ENCODE results near the gene CUL2.
"Not testable (repeated sequence)": the region's sequence is repeated elsewhere in the genome, so short reads cannot be mapped to it uniquely, and the experiment has no call there.

CUL2 gene

GRCh38 chr10:35058686-35059085 lies 31.5 kb downstream of the CUL2 start:
- Histone ChIP-seq H3K9ac (ENCODE audit: low read depth, low read length) (no peak overlapping the region), H3K36me3 (ENCODE audit: insufficient read depth, low read length) (no peaks in the 10 kb centered on the region), H3K9me3 (ENCODE audit: control insufficient read depth, insufficient read depth, low read length) (no peaks in the 10 kb centered on the region), H3K4me1 (ENCODE audit: insufficient read depth, low read length) (peaks cover 17% of the 10 kb centered on the region)

GRCh38 chr10:35058134-35058533 lies 32.0 kb downstream of the CUL2 start:
- no peaks in the 10 kb centered on the region for H3K36me3 ChIP-seq (ENCODE audit: insufficient read depth, low read length)
- H3K4me1 ChIP-seq (ENCODE audit: insufficient read depth, low read length): peaks cover 17% of the 10 kb centered on the region
- H3K9ac ChIP-seq (ENCODE audit: low read depth, low read length): no peak overlapping the region; the same call in 1 of the 2 replicates
- H3K9me3 ChIP-seq (ENCODE audit: control insufficient read depth, insufficient read depth, low read length): no peaks in the 10 kb centered on the region

DNA sequence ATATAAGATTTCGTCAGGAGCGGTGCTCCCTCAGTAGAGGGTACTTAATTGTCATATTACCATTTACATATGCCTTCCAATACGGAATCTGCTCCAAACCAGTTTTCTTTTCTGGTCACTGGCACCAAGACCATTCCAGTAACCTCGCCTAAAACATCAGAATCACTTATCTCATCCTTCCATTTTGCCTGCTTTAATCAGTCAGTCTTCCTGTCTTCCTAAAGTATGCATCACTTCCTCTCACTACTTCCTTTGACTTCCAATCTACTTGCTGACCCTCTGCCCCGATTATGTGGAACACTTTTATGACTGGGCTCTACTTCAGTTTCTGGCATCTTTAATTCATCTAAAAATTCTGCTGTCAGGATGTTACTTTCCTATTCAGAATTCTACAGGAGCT lies 33.5 kb downstream of the CUL2 start:
- H3K36me3 ChIP-seq (ENCODE audit: insufficient read depth, low read length): no peaks in the 10 kb centered on the region
- no peak overlapping the region for H3K9ac ChIP-seq (ENCODE audit: low read depth, low read length)
- no peaks in the 10 kb centered on the region for H3K9me3 ChIP-seq (ENCODE audit: control insufficient read depth, insufficient read depth, low read length)
- peaks cover 17% of the 10 kb centered on the region for H3K4me1 ChIP-seq (ENCODE audit: insufficient read depth, low read length)

- H3K9me3 ChIP-seq (ENCODE audit: control insufficient read depth, insufficient read depth, low read length): no peaks in the 10 kb centered on the region
- no peak overlapping the region for H3K9ac ChIP-seq (ENCODE audit: low read depth, low read length)
- peaks cover 17% of the 10 kb centered on the region for H3K4me1 ChIP-seq (ENCODE audit: insufficient read depth, low read length)
- no peaks in the 10 kb centered on the region for H3K36me3 ChIP-seq (ENCODE audit: insufficient read depth, low read length)
These were observed 34.0 kb downstream of the CUL2 start for GRCh38 chr10:35056133-35056532.

DNA sequence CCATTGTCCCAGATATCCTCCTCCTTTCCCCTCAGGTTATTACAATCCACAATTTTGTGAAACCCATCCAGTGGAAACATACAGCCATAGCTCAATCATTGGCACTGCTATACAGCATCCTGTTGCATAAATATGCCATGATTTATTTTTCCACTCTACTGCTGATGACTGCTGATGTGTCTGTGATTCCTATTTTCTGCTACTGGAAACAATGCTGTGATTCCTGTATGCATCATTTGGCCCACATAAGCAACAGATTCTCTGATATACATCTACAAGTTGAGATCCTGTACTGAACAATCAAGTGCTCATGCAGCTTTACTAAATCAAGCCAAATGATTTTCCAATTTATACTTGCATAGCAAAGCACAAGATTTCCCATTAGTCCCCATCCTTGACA lies 39.6 kb downstream of the CUL2 start:
- Histone ChIP-seq H3K36me3 (ENCODE audit: insufficient read depth, low read length) (no peaks in the 10 kb centered on the region), H3K4me1 (ENCODE audit: insufficient read depth, low read length) (no peaks in the 10 kb centered on the region), H3K9ac (ENCODE audit: low read depth, low read length) (no peak overlapping the region), H3K9me3 (ENCODE audit: control insufficient read depth, insufficient read depth, low read length) (no peaks in the 10 kb centered on the region)

- no peaks in the 10 kb centered on the region for H3K9me3 ChIP-seq (ENCODE audit: control insufficient read depth, insufficient read depth, low read length)
- no peaks in the 10 kb centered on the region for H3K36me3 ChIP-seq (ENCODE audit: insufficient read depth, low read length)
- H3K9ac ChIP-seq (ENCODE audit: low read depth, low read length): no peak overlapping the region
- peaks cover 7% of the 10 kb centered on the region for H3K4me1 ChIP-seq (ENCODE audit: insufficient read depth, low read length)
These were observed 44.1 kb downstream of the CUL2 start for GRCh38 chr10:35046074-35046473.

GRCh38 chr10:35045275-35045674 lies 44.9 kb downstream of the CUL2 start:
- H3K9me3 ChIP-seq (ENCODE audit: control insufficient read depth, insufficient read depth, low read length); H3K36me3 ChIP-seq (ENCODE audit: insufficient read depth, low read length); H3K9ac ChIP-seq (ENCODE audit: low read depth, low read length): not testable (repeated sequence)
- H3K4me1 ChIP-seq (ENCODE audit: insufficient read depth, low read length): peaks cover 15% of the 10 kb centered on the region

DNA sequence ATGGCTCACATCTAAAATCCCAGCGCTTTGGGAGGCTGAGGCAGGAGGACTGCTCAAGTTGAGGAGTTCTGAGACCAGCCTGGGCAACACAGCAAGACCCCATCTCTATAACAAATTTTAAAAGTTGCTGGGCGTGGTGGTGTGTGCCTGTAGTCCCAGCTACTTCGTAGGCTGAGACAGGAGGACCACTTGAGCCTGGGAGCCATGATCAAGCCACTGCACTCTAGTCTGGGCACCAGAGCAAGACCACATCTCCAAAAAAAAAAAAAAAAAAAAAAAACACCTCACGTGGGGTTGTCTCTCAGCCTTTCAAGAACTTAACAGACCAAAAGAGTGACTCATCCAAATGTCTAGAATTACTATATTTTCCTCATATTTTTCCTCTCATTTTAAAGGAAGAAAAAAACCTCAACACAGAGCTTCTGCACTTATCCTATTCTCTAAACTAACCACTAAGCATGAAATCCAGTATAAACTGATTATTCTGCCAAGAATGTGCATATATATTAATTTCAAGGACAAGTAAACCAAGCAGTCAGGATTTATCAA lies 46.3 kb downstream of the CUL2 start:
- H3K36me3 ChIP-seq (ENCODE audit: insufficient read depth, low read length): no peaks in the 10 kb centered on the region
- H3K9me3 ChIP-seq (ENCODE audit: control insufficient read depth, insufficient read depth, low read length): no peaks in the 10 kb centered on the region
- H3K4me1 ChIP-seq (ENCODE audit: insufficient read depth, low read length): peaks cover 15% of the 10 kb centered on the region
- no peak overlapping the region for H3K9ac ChIP-seq (ENCODE audit: low read depth, low read length)

DNA sequence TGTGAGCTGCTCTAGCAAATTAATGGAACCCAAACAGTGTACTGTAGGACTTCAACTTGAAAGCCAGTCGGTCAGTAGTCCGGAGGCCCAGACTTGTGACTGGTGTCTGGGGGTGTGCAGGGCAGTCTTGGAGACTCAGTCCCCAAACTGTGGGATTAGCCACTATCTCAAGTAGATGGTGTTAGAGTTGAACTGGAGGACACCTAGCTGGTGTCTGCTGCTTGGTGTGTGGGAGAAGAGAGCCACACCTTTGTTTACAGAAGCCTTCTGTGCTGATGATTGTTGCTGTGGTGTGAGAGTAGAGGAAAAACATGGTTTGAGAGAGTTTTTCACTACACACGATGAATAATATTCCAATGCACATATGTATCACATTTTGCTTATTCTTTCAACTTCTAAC lies 47.4 kb downstream of the CUL2 start:
- H3K36me3 ChIP-seq (ENCODE audit: insufficient read depth, low read length): no peaks in the 10 kb centered on the region
- H3K9me3 ChIP-seq (ENCODE audit: control insufficient read depth, insufficient read depth, low read length): no peaks in the 10 kb centered on the region
- H3K4me1 ChIP-seq (ENCODE audit: insufficient read depth, low read length): peaks cover 15% of the 10 kb centered on the region
- H3K9ac ChIP-seq (ENCODE audit: low read depth, low read length): no peak overlapping the region

DNA sequence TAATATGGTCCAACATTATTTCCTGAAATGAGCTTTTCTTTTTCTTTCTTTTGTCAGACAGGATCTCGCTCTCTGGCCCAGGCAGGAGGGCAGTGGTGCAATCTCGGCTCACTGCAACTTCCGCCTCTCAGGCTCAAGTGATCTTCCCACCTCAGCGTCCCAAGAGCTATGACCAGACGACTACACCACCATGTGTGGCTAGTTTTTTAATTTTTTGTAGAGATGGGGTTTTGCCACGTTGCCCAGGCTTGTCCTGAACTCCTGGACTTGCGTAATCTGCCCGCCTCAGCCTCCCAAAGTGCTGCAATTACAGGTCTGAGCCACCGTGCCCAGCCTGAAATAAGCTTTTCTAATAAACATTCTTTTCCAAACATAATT lies 48.6 kb downstream of the CUL2 start:
- Histone ChIP-seq H3K9ac (ENCODE audit: low read depth, low read length) (no peak overlapping the region), H3K36me3 (ENCODE audit: insufficient read depth, low read length) (no peaks in the 10 kb centered on the region), H3K9me3 (ENCODE audit: control insufficient read depth, insufficient read depth, low read length) (no peaks in the 10 kb centered on the region), H3K4me1 (ENCODE audit: insufficient read depth, low read length) (peaks cover 15% of the 10 kb centered on the region)

DNA sequence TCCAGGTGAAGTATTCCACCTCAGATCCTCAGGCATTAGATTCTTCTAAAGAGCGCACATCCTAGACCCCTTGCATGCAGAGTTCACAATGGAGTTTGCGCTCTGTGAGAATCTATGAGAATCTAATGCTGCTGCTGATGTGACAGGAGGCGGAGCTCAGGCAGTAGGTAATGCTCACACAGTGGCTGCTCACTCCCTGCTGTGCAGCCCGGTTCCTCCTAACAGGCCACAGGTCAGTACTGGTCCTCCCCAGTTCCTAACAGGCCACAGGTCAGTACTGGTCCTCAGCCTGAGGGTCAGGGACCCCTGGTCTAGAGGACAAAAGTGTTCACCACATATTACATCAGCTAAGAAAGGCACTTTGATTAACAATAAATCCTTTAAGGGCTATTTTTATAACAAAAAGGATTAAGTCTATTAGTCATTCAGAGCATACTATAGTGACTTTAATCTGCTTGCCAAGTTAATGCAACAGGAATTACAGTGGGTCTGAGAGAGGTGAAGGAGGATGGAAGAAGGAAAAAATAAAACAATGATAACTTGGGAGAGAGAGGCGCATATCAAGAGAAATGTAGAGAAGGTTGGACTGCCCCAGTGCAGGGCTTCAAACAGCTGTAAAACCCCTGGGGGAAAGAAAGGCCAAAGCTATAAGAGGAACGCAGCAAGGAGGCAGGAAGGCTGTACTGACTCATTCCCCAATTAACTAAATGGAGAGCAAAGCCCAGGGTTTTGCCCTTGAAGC lies 49.2 kb downstream of the CUL2 start:
- Histone ChIP-seq H3K4me1 (ENCODE audit: insufficient read depth, low read length) (peaks cover 15% of the 10 kb centered on the region), H3K9me3 (ENCODE audit: control insufficient read depth, insufficient read depth, low read length) (no peaks in the 10 kb centered on the region), H3K36me3 (ENCODE audit: insufficient read depth, low read length) (no peaks in the 10 kb centered on the region), H3K9ac (ENCODE audit: low read depth, low read length) (no peak overlapping the region)

DNA sequence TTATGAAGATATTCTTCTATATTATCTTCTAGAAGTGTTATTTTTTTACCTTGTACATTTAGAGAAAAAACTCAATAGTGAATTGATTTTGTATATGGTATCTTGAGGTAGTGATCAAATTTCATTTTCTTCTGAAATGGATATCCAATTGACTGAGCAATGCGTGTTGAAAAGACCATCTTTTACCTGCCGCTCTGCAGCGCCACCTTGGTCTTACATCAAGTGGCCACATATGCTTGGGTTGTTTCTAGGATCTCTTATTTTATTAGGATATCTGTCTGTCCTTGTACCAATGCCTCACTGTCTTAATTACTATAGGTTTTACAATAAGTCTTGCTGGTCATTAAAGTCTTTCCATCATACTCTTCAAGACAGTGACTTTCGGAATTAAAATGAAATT lies 53.0 kb downstream of the CUL2 start:
- H3K36me3 ChIP-seq (ENCODE audit: insufficient read depth, low read length): no peaks in the 10 kb centered on the region; the same call in none of the 2 replicates
- H3K9ac ChIP-seq (ENCODE audit: low read depth, low read length): no peak overlapping the region
- peaks cover 15% of the 10 kb centered on the region for H3K4me1 ChIP-seq (ENCODE audit: insufficient read depth, low read length)
- no peaks in the 10 kb centered on the region for H3K9me3 ChIP-seq (ENCODE audit: control insufficient read depth, insufficient read depth, low read length)

DNA sequence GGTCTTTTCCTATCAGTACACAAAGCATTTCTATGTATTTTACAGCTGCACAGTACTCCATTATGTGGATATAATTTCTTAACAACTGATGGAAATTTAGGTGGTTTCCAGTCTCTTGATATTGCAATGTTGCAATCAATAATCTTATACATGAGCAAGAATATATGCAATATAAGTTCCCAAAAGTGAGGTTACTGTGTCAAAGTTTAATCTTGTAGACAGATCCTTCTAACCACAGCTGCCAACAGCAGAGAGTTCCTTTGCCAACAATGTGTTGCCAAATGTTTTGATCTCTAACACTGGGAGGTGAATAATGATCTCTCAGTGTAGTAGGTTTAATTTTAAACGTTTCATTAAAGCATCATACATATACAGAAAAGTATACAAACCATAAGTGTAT lies 54.5 kb downstream of the CUL2 start:
- H3K36me3 ChIP-seq (ENCODE audit: insufficient read depth, low read length): peaks cover 3% of the 10 kb centered on the region
- H3K9ac ChIP-seq (ENCODE audit: low read depth, low read length): no peak overlapping the region
- H3K4me1 ChIP-seq (ENCODE audit: insufficient read depth, low read length): peaks cover 3% of the 10 kb centered on the region; the same call in 1 of the 2 replicates
- H3K9me3 ChIP-seq (ENCODE audit: control insufficient read depth, insufficient read depth, low read length): no peaks in the 10 kb centered on the region

- no peak overlapping the region for H3K9ac ChIP-seq (ENCODE audit: low read depth, low read length)
- H3K36me3 ChIP-seq (ENCODE audit: insufficient read depth, low read length): peaks cover 6% of the 10 kb centered on the region
- no peaks in the 10 kb centered on the region for H3K4me1 ChIP-seq (ENCODE audit: insufficient read depth, low read length)
- H3K9me3 ChIP-seq (ENCODE audit: control insufficient read depth, insufficient read depth, low read length): no peaks in the 10 kb centered on the region
These were observed 62.6 kb downstream of the CUL2 start for GRCh38 chr10:35027567-35027966.

GRCh38 chr10:35025916-35026315 lies 64.2 kb downstream of the CUL2 start:
- Histone ChIP-seq H3K9me3 (ENCODE audit: control insufficient read depth, insufficient read depth, low read length) (no peaks in the 10 kb centered on the region), H3K9ac (ENCODE audit: low read depth, low read length) (no peak overlapping the region), H3K36me3 (ENCODE audit: insufficient read depth, low read length) (peaks cover 3% of the 10 kb centered on the region; the same call in 1 of the 2 replicates), H3K4me1 (ENCODE audit: insufficient read depth, low read length) (no peaks in the 10 kb centered on the region)
